NCI-H1105 (cell line): ENCODE data around the gene LARGE2.
A peak's percentile ranks its signal among the peaks of the same experiment; 100 is the strongest.

Experiments used
- DNase-seq: peaks from one replicate; lab custom pipeline; 2025; lab: John Stamatoyannopoulos, UW

The LARGE2 gene

GRCh38 chr11:45913942-45914635 is 8.4 kb upstream of the LARGE2 start:
- DNase-seq, result no peak

GRCh38 chr11:45915446-45915845 is 7.0 kb upstream of the LARGE2 start:
- no peak for DNase-seq

GRCh38 chr11:45917286-45917622 is 5.2 kb upstream of the LARGE2 start:
- DNase-seq, result no peak

GRCh38 chr11:45917623-45918330 is 4.7 kb upstream of the LARGE2 start, which contains the start of gene PEX16:
TSS of gene PEX16 (minus strand) at chr11:45917877. CDS start at chr11:45917811, 66 bp downstream.
- DNase-seq, result peak; percentile 98

GRCh38 chr11:45918331-45918941 is 4.0 kb upstream of the LARGE2 start:
- DNase-seq, result peak; percentile 88

GRCh38 chr11:45918962-45919675 is 3.3 kb upstream of the LARGE2 start:
- no peak for DNase-seq

- DNase-seq, result no peak
These were observed 2.5 kb upstream of the LARGE2 start for GRCh38 chr11:45919806-45920530.

GRCh38 chr11:45920531-45921477 is 1.7 kb upstream of the LARGE2 start:
- no peak for DNase-seq

- peak; percentile 93 for DNase-seq
These were observed 663 bp upstream of the LARGE2 start for GRCh38 chr11:45921561-45922424.

GRCh38 chr11:45924036-45924915 is 1.8 kb downstream of the LARGE2 start:
- no peak for DNase-seq

GRCh38 chr11:45924927-45925326 is 2.5 kb downstream of the LARGE2 start:
- no peak for DNase-seq

- no peak for DNase-seq
These were observed 3.1 kb downstream of the LARGE2 start for GRCh38 chr11:45925550-45925949.

- no peak for DNase-seq
These were observed 3.5 kb downstream of the LARGE2 start for GRCh38 chr11:45926001-45926401.

GRCh38 chr11:45926536-45927331 is 4.3 kb downstream of the LARGE2 start:
- no peak for DNase-seq

- no peak for DNase-seq
These were observed 4.9 kb downstream of the LARGE2 start for GRCh38 chr11:45927332-45927683.

GRCh38 chr11:45927684-45928413 is 5.4 kb downstream of the LARGE2 start:
- DNase-seq, result no peak

- DNase-seq, result no peak
These were observed 6.2 kb downstream of the LARGE2 start for GRCh38 chr11:45928535-45929215.
